ENCODE measurements around the gene SETD4. TPM values are rescaled to one million over a fixed set of nuclear protein-coding genes. Genes with fewer than 3 reads are reported as not detected.

SETD4 gene
- total and polyA plus RNA-seq, 2 of the 8 experiments (the other 6 are each of a cell fraction or from before 2014, with no cell fraction given), result 20.1 to 46.6 TPM

DNA sequence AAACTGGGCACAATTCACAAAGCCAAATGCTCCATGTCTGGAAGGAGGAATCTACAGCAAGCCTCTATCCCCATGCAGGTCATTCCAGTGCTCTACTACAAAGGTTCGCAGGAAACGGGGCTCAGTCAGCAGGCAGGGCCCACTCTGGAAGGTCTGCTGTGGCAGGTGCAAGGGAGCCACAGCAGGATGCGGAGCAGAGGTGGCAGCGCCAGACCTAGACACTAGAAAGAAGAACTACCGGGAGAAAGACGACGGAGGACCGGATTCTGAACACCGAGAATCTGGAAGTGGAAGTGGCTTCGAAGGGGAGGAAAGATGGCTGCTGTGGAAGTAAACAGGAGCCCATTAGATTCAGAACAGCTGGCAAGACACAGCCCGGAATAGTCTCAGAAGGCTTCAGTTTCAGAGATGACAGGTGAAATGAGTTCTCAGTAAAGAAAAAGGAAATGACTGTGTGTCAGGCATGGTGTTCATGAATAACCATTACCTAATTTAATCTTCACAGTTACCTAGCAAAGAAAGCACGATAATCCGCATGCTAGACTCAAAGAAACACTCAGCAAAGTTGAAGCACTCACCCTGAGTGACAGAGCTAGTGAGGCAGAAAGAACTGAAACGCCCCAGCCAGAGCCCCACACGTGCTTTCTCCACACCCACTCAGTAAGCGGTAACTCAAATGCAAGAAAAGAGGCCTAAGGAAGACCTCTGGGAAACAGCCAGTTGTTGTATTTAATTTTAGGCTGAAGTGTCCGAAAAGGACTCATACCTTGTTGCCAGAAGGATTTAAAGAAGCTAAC, 21.4 kb downstream of the SETD4 start (continued):
- TF ChIP-seq HDAC2 (IDR thresholded peaks at IDR 0.05; ENCODE audit: borderline replicate concordance in 1 of 2, low read depth in 2 of 2, low read length in 2 of 2), result no peak
- no peak for TF ChIP-seq BACH1 (IDR thresholded peaks at IDR 0.05; ENCODE audit: low read length)
